NCI-H2081 (cell line): ENCODE data around the gene ATM.
A peak's percentile ranks its signal among the peaks of the same experiment; 100 is the strongest.
"Not testable (repeated sequence)": the region's sequence is repeated elsewhere in the genome, so short reads cannot be mapped to it uniquely, and the experiment has no call there.

ENCODE experiments used
- DNase-seq, 2 experiments: peaks; one replicate each; lab custom pipeline; 2025; lab: John Stamatoyannopoulos, UW

ATM gene

DNA sequence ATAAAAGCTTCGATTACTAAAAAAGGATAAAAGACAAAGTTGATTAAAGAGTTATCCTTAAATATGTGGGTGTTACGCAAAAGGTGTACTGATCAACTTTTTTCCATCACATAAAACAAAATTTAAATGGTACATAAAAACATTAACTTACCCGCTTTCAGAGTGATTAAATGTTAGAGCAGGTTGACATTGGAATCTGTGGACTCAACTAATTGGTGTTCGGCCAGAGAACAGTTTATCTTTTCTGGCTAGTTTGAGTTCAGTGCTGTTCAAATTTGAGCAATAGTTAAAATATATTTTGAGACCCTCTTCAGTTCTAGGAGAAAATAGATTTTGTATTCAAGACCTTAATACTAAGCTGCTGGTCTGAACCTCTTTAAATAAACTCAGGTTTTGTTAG is 56.1 kb downstream of the ATM start:
- no peak for DNase-seq

- DNase-seq: no peak
These were observed 63.5 kb downstream of the ATM start for GRCh38 chr11:108286370-108286769.

GRCh38 chr11:108286956-108287355 is 64.1 kb downstream of the ATM start:
- DNase-seq: no peak

GRCh38 chr11:108289066-108289465 is 66.2 kb downstream of the ATM start:
- not testable (repeated sequence) for DNase-seq

GRCh38 chr11:108289699-108290098 is 66.8 kb downstream of the ATM start:
- DNase-seq: no peak

- no peak for DNase-seq
These were observed 70.4 kb downstream of the ATM start for GRCh38 chr11:108293229-108293628.

- DNase-seq: no peak
These were observed 79.4 kb downstream of the ATM start for GRCh38 chr11:108302121-108302785.

DNA sequence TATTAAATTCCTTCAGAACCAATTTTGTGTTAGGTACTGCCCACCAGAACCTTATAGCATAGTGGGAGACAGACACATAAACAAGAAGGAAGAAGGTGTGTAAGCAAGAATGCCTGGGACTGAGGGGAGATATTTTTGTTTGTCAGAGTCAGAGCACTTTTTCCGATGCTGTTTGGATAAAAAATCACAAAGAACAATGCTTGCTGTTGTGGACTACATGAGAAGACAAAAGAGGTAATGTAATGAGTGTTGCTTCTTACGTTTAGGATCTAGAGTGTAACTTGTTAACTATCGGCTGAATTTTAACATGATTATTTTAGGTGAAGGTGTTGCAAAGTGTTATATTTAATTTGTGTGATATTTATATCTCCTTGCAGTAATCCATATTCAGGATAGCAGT is 84.9 kb downstream of the ATM start:
- no peak for DNase-seq

- DNase-seq: no peak
These were observed 90.6 kb downstream of the ATM start for GRCh38 chr11:108313444-108313843.

DNA sequence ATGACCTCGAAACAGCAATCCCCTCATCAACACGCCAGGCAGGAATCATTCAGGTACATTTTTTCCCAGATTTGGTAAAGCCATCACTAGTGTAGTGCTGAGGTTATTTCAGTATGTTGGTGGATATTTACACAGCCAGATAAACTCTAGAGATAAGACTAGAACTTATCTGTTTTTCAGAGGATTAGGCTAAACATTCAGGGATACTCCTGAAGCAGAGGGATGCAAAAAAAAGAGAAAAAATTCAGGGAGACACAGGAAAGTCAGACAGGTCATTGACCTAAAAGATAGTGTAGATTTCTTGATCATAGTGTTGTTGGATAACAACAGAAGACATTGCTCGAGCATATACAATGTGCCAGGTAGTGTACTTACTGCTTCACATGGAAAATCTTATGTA is 93.2 kb downstream of the ATM start:
- no peak for DNase-seq

GRCh38 chr11:108319541-108320145 is 96.8 kb downstream of the ATM start:
- DNase-seq: no peak

- DNase-seq: no peak
These were observed 99.8 kb downstream of the ATM start for GRCh38 chr11:108322666-108323065.

DNA sequence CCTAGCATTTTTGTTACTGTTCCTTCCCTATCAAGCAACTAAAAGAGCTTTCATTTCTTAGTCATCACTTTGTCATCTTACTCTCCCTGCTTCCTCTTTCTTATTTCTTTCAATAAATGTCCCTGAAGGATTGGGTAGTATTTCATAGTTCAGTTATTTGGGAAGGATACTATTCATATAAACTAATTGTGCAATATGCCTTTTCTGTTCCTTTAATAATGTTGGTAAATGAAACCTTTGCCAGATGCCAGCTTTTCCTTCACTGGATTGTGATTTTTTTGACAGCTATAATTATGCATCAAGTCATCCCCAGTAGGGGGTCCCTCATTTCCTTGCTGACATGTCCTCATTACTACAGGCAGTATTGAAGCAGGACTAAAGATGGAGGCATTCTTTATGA is 101.7 kb downstream of the ATM start:
- peak; percentile 1 to 9 for DNase-seq

- DNase-seq: no peak
These were observed 110.6 kb downstream of the ATM start for GRCh38 chr11:108333403-108333899.

DNA sequence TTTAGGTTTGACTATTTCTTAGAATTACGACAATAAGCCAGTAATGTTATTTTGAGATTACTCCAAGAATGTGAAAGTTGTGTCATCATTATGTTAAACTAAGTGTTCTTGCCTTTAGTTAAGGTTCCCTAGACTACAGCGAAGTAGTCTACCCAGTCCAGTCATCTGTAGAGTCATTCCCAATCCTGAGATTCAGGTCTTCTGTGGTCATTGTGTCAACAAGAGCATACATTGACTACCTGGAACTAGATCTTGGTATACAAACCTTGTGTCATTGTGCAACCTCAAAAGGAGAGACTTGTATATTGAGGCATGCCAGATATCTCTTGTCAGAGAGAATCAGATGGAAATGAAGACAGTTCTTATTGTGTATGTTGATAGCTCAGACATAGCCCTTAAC is 115.9 kb downstream of the ATM start:
- DNase-seq: no peak

DNA sequence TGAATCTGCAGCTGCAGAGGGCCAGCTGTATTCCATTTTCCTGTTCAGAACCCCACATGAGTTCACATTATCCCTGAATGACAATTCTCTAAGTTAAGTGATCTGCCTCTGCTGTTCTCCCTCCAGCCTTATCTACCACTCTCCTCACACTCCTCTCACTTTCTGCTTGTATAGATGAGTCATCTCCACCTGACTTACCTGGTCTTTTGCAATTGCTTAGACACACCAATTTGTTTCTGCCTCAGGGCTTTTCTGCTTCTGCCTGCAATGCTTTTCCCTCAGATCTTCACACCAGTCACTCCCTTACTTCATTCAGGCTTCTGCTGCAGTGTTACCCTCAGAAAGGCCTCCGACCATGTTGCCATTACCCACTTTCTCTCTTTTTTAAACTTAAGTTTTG is 118.1 kb downstream of the ATM start:
- peak in 1 of 2 experiments; percentile 1 for DNase-seq

- DNase-seq: no peak
These were observed 118.8 kb downstream of the ATM start for GRCh38 chr11:108341654-108342053.

DNA sequence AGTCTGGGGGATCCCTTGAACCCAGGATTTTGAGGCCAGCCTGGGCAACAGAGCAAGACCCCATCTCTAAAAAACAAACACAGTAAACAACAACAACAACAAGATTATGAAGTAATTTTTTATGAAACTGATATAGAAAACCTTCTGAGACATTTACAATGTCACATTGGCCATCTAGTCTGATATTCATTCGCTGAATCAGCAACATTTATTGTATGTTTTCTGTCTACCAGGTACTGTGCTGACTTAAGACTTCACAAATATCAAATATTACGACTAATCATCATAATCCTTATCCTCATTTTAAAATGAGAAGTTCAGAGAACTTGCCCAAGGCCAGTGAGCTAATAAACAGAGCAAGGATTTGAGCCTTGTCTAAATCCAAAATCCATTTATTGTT is 120.8 kb downstream of the ATM start:
- no peak for DNase-seq

DNA sequence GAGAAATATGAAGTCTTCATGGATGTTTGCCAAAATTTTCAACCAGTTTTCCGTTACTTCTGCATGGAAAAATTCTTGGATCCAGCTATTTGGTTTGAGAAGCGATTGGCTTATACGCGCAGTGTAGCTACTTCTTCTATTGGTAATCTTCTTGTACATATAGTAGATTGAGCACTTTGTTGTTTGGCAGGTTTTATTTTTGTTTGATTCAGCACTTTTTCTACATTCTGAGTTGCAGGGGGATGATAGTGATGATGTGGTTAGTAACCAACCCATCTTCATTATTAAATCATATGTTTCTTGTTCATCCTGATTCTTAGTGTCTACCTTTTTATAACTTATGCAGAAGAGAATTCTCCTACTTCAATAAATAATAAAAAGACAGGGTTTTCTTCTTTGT is 122.9 kb downstream of the ATM start:
- DNase-seq: no peak

GRCh38 chr11:108346451-108346850 is 123.6 kb downstream of the ATM start:
- no peak for DNase-seq

DNA sequence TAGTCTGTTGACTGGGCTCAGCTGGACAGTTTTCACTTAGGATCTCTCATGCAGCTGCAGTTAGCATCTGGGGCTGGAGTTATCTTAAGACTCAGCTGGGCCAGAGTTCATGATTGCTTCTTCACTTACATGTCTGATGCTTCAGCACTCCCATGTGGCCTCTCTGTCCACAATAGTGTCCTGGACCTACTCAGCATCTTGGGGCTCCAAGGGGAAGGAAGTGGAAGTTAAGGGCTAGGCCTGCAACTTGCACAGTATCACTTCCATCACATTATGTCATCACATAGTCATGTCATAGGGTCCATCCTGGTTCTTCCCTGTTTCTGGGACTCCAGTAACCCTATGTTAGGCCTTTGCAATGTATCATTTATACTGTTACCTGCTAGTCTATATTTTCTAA is 128.6 kb downstream of the ATM start:
- DNase-seq: no peak

GRCh38 chr11:108364159-108364558 is 141.3 kb downstream of the ATM start:
- no peak for DNase-seq

DNA sequence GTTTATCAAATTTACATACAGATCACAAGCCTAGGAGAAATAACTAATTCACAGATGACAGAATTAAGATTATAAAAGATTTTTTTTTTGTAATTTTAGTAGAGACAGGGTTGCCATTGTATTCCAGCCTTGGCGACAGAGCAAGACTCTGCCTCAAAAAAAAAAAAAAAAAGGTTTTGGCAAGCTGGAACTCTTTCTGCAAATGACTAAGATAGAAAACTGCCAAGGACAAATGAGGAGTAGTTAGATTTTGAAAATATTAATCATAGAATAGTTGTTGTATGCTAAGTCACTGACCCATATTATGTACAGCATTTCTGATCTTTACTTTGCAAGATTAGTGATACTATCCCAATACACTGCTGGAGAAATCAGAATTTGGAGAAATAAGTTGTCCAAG is 145.3 kb downstream of the ATM start:
- DNase-seq: no peak

DNA sequence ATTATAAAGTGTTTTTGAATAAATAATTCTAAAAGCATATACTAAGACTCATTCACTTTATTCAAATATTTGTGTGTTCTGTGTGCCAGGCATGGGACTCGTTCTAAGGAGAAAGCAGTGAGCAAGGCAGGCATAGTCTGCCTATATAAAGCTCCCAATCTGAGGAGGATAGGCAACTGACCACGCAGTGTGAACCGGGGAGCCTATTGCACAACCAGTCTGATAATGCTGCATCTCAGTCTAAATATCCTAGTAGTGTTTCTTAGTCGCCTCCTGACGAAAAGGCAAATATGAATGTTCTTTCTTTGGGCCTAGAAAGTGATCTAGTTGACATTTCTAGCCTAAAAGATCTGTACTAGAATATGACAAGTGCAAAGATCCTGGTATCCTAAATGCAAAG is 146.2 kb downstream of the ATM start:
- no peak for DNase-seq
